ENCODE data around the gene DRAP1.

DNA sequence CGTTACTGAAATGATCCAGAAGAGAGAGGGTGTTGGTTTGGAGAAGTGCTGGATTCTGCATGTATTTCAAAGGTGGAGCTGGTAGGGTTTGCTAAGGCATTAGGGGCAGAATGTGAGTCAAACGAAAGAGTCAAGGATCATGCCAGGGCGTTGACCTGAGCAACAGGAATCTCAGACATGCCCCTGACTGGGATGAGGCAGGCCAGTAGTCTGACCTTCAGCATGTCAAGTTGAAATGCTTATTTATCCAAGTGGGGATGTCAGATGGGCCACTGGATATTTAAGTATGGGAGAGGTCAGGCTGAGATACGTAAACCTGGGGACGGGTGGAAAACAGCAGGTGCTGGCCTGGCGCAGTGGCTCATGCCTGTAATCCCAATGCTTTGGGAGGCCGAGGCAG lies 23.3 kb downstream of the DRAP1 start:
- TF ChIP-seq, protein P1, sequence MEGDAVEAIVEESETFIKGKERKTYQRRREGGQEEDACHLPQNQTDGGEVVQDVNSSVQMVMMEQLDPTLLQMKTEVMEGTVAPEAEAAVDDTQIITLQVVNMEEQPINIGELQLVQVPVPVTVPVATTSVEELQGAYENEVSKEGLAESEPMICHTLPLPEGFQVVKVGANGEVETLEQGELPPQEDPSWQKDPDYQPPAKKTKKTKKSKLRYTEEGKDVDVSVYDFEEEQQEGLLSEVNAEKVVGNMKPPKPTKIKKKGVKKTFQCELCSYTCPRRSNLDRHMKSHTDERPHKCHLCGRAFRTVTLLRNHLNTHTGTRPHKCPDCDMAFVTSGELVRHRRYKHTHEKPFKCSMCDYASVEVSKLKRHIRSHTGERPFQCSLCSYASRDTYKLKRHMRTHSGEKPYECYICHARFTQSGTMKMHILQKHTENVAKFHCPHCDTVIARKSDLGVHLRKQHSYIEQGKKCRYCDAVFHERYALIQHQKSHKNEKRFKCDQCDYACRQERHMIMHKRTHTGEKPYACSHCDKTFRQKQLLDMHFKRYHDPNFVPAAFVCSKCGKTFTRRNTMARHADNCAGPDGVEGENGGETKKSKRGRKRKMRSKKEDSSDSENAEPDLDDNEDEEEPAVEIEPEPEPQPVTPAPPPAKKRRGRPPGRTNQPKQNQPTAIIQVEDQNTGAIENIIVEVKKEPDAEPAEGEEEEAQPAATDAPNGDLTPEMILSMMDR (IDR thresholded peaks at IDR 0.05): no peak
- no peak for TF ChIP-seq POLR2AphosphoS5 (IDR thresholded peaks at IDR 0.05; ENCODE audit: insufficient read depth in 1 of 2, low read depth in 1 of 2)
- TF ChIP-seq POLR2A (IDR thresholded peaks at IDR 0.05): no peak
